Stimulated activated naive CD8-positive, alpha-beta T cell treated with anti-CD3 and anti-CD28 coated beads, Interleukin-15, Interleukin-2, amounts not matched to agents 100 ng/mL and 50 ng/mL, for 24 hours (primary cell): ENCODE results near the gene STARD3NL.
"Not testable (repeated sequence)": the region's sequence is repeated elsewhere in the genome, so short reads cannot be mapped to it uniquely, and the experiment has no call there.

Experiments
- H3K27ac Mint-ChIP-seq: one replicate; pipeline ENCODE4 v1.8.0; 2021; ENCODE audit warnings: mild to moderate bottlenecking, mixed read lengths
- H3K27me3 Mint-ChIP-seq: one replicate; pipeline ENCODE4 v1.8.0; 2021; ENCODE audit warnings: mixed read lengths
- H3K36me3 Mint-ChIP-seq: one replicate; pipeline ENCODE4 v1.8.0; 2021; ENCODE audit warnings: low read depth, mixed read lengths
- H3K4me1 Mint-ChIP-seq: one replicate; pipeline ENCODE4 v1.8.0; 2021; ENCODE audit warnings: low read depth, mixed read lengths
- H3K4me3 Mint-ChIP-seq: one replicate; pipeline ENCODE4 v1.8.0; 2021; ENCODE audit warnings: mild to moderate bottlenecking, mixed read lengths
- H3K9me3 Mint-ChIP-seq: one replicate; pipeline ENCODE4 v1.8.0; 2021; ENCODE audit warnings: mixed read lengths

The STARD3NL gene

GRCh38 chr7:38171623-38172391 lies 6.2 kb upstream of the STARD3NL start:
- Mint-ChIP-seq H3K27me3 (peaks cover 30% of the 10 kb centered on the region), H3K9me3 (no peaks in the 10 kb centered on the region), H3K36me3 (no peaks in the 10 kb centered on the region), H3K4me1 (peaks cover 30% of the 10 kb centered on the region), H3K27ac (peak overlapping the region; percentile 11), H3K4me3 (peak overlapping the region; percentile 25)

DNA sequence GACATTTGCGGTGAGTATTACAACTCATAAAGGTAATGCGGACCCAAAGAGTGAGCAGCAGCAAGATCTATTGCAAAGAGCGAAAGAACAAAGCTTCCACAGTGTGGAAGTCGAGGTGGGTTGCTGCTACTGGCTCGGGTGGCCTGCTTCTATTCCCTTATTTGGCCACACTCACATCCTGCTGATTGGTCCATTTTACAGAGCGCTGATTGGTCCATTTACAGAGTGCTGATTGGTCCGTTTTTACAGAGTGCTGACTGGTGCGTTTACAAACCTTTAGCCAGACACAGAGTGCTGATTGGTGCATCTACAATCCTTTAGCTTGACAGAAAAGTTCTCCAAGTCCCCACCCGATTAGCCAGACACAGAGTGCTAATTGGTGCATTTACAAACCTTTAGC lies 2.5 kb upstream of the STARD3NL start:
- Mint-ChIP-seq H3K27me3 (peaks cover 27% of the 10 kb centered on the region), H3K4me1 (peaks cover 58% of the 10 kb centered on the region)
- H3K9me3 Mint-ChIP-seq, H3K36me3 Mint-ChIP-seq, H3K27ac Mint-ChIP-seq, H3K4me3 Mint-ChIP-seq: not testable (repeated sequence)

DNA sequence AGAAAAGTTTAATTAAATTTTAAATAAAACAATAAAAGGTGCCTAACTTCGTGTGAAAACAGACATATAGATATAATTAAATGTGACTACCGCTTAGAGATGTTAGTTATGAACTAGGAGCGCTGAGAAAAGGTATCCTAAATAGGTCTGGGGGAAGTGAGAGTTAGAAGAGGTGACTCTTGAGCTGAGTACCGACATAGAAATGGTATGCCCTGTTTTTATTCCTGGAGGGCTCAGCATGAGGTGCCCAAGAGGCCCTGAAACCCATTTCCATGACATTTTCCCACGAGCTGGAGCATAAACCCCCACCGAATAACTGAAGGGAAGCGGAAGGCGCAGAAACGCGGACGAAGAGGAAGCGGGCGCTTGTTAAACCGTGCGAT lies 433 bp upstream of the STARD3NL start:
- H3K27me3 Mint-ChIP-seq, result peaks cover 22% of the 10 kb centered on the region
- no peaks in the 10 kb centered on the region for H3K36me3 Mint-ChIP-seq
- H3K4me1 Mint-ChIP-seq, result peaks cover 46% of the 10 kb centered on the region
- no peaks in the 10 kb centered on the region for H3K9me3 Mint-ChIP-seq
- peak overlapping the region; percentile 97 for H3K27ac Mint-ChIP-seq
- H3K4me3 Mint-ChIP-seq, result peak overlapping the region; percentile 98

DNA sequence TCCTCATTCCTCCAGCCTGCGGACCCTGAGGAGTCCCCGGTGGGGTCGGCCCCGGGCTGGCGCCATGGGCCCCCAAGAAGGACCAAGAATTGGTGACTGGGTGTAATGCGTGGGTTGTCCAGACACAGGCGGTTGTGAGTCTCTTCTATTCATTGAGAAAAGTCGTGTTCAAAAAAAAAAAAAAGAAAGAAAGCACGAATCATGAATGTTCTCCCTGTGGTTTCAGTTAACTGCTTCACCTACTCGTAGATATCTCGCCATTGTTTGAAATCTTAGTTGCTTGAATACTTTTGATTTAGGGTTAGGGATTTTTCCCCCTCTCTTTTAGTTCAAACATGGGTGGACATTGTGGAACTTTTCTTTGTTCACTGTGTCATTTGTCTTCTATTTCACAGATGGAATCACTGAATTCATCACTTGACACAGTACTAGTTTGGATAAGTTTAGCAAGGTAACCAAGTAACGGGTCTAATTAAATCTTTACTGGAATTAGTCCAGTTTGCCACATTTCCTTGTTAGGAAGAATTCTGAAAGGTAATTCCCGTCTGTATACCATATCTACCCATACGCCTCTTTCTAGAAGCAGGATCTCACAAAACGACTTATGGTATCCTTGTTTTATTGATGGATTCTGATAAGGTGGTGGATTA lies 775 bp downstream of the STARD3NL start:
- H3K4me3 Mint-ChIP-seq, result peak overlapping the region; percentile 98
- peaks cover 20% of the 10 kb centered on the region for H3K27me3 Mint-ChIP-seq
- H3K27ac Mint-ChIP-seq, result peak overlapping the region; percentile 97
- H3K9me3 Mint-ChIP-seq, result no peaks in the 10 kb centered on the region
- peaks cover 43% of the 10 kb centered on the region for H3K4me1 Mint-ChIP-seq
- peaks cover 5% of the 10 kb centered on the region for H3K36me3 Mint-ChIP-seq

GRCh38 chr7:38179776-38180226 lies 1.8 kb downstream of the STARD3NL start:
- Mint-ChIP-seq H3K36me3 (peaks cover 11% of the 10 kb centered on the region), H3K4me3 (peak overlapping the region; percentile 98), H3K4me1 (peaks cover 36% of the 10 kb centered on the region), H3K27me3 (peaks cover 10% of the 10 kb centered on the region), H3K27ac (peak overlapping the region; percentile 6), H3K9me3 (no peaks in the 10 kb centered on the region)

- Mint-ChIP-seq H3K36me3 (peaks cover 19% of the 10 kb centered on the region), H3K27me3 (peaks cover 1% of the 10 kb centered on the region), H3K27ac (no peak overlapping the region), H3K4me3 (no peak overlapping the region), H3K4me1 (peaks cover 50% of the 10 kb centered on the region), H3K9me3 (no peaks in the 10 kb centered on the region)
Measured at GRCh38 chr7:38181111-38181510, 3.1 kb downstream of the STARD3NL start.

GRCh38 chr7:38182450-38182849 lies 4.4 kb downstream of the STARD3NL start:
- no peak overlapping the region for H3K4me3 Mint-ChIP-seq
- no peak overlapping the region for H3K27ac Mint-ChIP-seq
- H3K4me1 Mint-ChIP-seq, result peaks cover 47% of the 10 kb centered on the region
- H3K27me3 Mint-ChIP-seq, result no peaks in the 10 kb centered on the region
- no peaks in the 10 kb centered on the region for H3K9me3 Mint-ChIP-seq
- H3K36me3 Mint-ChIP-seq, result peaks cover 19% of the 10 kb centered on the region

- Mint-ChIP-seq H3K36me3 (peaks cover 19% of the 10 kb centered on the region), H3K4me1 (peaks cover 47% of the 10 kb centered on the region), H3K27ac (no peak overlapping the region), H3K27me3 (no peaks in the 10 kb centered on the region), H3K4me3 (no peak overlapping the region), H3K9me3 (no peaks in the 10 kb centered on the region)
Measured at GRCh38 chr7:38185395-38186307, 7.6 kb downstream of the STARD3NL start.

DNA sequence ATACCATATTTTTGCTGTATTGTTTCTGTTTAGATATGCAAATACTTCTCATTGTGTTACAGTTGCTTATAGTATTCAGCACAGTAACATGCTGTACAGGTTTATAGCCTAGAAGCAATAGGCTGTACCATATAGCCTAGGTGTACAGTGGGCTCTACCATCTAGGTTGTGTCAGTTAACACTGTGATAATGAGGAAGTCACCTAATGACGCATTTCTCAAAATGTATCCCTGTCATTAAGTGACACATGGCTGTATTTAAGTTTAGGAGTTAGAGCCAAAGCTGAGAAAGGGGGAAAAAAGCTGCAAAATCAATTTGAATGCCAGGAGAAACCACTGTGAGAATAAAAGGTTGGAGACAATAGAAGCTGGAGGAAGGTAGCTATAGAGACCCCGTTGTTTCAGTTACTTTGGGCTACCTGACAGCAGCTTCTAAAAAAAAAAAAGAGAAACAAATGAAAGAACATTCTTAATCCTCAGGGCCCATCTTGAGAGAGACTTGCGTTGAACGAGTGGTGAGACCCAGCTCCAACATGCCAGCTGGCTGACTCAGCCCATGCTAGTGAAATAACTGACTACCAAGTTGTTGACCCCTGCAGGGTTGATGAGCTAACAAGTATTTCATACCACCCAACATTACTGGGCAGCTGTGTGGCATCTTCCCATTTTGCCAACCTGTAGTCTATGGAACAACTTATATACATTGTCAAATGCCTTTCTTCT lies 8.7 kb downstream of the STARD3NL start:
- no peaks in the 10 kb centered on the region for H3K9me3 Mint-ChIP-seq
- H3K4me3 Mint-ChIP-seq, result no peak overlapping the region
- H3K27me3 Mint-ChIP-seq, result no peaks in the 10 kb centered on the region
- peaks cover 28% of the 10 kb centered on the region for H3K36me3 Mint-ChIP-seq
- peaks cover 53% of the 10 kb centered on the region for H3K4me1 Mint-ChIP-seq
- no peak overlapping the region for H3K27ac Mint-ChIP-seq

DNA sequence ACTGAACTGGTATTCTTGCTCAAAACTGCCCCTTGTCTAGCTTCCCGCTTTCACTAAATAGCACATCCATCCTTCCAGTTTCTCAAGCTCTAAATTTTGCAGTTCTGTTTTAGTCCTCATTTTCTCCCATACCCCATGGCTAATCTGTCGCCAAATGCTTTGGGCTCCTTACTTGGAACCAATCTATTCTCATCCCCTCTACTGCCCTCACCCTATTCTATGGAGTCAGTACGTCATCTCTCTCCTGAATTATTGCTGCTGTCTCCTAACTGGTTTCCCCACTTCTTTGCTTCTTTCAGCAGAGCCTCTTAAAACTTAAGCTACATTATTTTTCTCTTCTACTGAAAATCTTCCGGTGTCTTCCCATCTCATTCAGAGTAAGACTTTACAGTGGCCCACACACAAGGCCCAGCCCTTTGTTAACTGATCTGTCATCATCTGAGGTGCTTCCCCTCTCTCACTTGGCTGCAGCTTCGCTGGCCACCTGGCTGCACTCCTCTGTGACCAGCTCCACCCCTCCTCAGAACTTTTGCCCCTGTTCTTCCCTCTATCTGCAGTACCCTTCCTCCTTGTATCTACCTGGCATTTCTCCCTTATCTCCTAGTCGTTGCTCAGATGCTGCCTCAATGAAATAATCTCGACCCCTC lies 9.9 kb downstream of the STARD3NL start:
- no peaks in the 10 kb centered on the region for H3K9me3 Mint-ChIP-seq
- H3K27me3 Mint-ChIP-seq, result no peaks in the 10 kb centered on the region
- no peak overlapping the region for H3K4me3 Mint-ChIP-seq
- H3K36me3 Mint-ChIP-seq, result peaks cover 29% of the 10 kb centered on the region
- H3K4me1 Mint-ChIP-seq, result peaks cover 58% of the 10 kb centered on the region
- peak overlapping the region; percentile 14 for H3K27ac Mint-ChIP-seq

GRCh38 chr7:38189231-38189938 lies 11.3 kb downstream of the STARD3NL start:
- Mint-ChIP-seq H3K4me1 (peaks cover 58% of the 10 kb centered on the region), H3K27me3 (no peaks in the 10 kb centered on the region), H3K36me3 (peaks cover 18% of the 10 kb centered on the region), H3K9me3 (no peaks in the 10 kb centered on the region), H3K27ac (no peak overlapping the region), H3K4me3 (no peak overlapping the region)

DNA sequence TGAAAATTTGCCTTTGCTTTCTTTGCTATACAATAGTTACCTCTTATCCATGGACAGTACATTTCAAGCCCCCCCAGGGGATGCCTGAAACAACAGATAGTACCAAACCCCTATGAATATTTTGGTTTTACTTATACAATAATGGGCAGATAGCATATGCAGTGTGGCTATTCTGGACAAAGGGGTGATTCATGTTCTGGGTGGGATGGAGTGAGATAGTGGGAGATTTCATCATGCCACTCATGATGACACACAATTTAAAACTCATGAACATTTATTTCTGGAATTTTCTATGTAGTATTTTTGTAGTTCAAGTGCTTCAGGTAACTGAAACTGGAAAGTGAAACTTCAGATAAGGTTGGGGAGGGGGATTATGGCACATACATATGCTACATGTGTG lies 12.0 kb downstream of the STARD3NL start:
- H3K27me3 Mint-ChIP-seq, result no peaks in the 10 kb centered on the region
- peaks cover 15% of the 10 kb centered on the region for H3K36me3 Mint-ChIP-seq
- H3K27ac Mint-ChIP-seq, result no peak overlapping the region
- no peaks in the 10 kb centered on the region for H3K9me3 Mint-ChIP-seq
- H3K4me3 Mint-ChIP-seq, result no peak overlapping the region
- peaks cover 55% of the 10 kb centered on the region for H3K4me1 Mint-ChIP-seq

- Mint-ChIP-seq H3K27ac (no peak overlapping the region), H3K27me3 (no peaks in the 10 kb centered on the region), H3K36me3 (peaks cover 10% of the 10 kb centered on the region), H3K4me3 (no peak overlapping the region), H3K9me3 (no peaks in the 10 kb centered on the region), H3K4me1 (peaks cover 47% of the 10 kb centered on the region)
Measured at GRCh38 chr7:38191791-38192190, 13.7 kb downstream of the STARD3NL start.
